ENCODE data around the gene YEATS4.

The YEATS4 gene

GRCh38 chr12:69343357-69343756 is 16.2 kb upstream of the YEATS4 start:
- DNase-seq, result no peak

DNA sequence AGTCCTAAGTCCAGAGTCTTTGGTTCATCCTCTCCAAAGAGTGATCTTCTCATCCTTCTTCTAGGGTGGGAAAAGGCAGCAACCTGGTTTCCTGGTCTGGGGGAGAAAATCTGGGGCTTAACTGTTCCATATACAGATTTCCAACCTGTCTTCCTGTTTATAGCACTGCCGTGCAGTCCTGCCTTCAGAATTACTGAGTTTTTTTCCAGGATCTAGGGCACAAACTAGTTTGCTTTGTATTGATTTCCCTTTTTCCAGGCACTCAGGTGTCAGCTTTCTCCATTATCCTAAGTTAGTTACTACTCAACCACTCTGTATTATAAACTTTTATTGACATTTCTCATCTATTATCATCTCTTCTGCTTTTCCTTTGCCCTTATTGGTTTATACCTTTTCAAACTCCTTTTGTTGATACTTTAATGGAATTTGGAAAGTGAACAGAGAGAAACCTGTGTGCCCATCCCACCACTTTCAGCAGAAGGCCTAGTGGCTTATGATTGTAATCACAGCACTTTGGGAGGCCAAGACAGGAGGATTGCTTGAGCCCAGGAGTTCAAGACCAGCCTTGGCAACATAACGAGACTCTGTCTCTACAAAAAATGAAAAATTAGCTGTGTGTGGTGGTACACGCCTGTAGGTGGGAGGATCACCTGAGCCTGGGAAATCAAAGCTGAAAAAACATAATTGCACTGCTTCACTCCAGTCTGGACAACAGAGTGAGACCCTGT is 15.5 kb upstream of the YEATS4 start:
- DNase-seq, result no peak

GRCh38 chr12:69345077-69345476 is 14.5 kb upstream of the YEATS4 start:
- DNase-seq, result no peak

GRCh38 chr12:69345742-69346141 is 13.8 kb upstream of the YEATS4 start:
- no peak for DNase-seq

DNA sequence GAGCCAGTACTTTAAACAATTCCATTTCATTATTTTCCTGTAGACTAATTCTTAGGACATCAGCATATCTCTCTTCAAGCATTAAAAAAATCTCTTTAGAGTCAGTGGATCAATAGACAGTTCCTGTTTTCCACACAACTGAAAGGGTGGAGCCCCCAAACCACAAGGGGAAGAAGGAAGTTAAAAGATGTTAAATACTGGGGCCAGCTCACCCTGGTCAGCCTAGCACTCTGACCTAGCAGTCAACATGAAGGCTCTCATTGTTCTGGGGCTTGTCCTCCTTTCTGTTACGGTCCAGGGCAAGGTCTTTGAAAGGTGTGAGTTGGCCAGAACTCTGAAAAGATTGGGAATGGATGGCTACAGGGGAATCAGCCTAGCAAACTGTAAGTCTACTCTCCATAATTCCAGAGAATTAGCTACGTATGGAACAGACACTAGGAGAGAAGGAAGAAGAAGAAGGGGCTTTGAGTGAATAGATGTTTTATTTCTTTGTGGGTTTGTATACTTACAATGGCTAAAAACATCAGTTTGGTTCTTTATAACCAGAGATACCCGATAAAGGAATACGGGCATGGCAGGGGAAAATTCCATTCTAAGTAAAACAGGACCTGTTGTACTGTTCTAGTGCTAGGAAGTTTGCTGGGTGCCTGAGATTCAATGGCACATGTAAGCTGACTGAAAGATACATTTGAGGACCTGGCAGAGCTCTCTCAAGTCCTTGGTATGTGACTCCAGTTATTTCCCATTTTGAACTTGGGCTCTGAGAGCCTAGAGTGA is 11.2 kb upstream of the YEATS4 start, which contains the start of gene LYZ:
LYZ (plus strand) TSS at position 220 of the 777 bp plus-strand sequence; CDS start at position 248, 28 bp downstream.
- no peak for DNase-seq

GRCh38 chr12:69350002-69350626 is 9.4 kb upstream of the YEATS4 start:
- no peak for DNase-seq

GRCh38 chr12:69350777-69351176 is 8.8 kb upstream of the YEATS4 start:
- no peak for DNase-seq

DNA sequence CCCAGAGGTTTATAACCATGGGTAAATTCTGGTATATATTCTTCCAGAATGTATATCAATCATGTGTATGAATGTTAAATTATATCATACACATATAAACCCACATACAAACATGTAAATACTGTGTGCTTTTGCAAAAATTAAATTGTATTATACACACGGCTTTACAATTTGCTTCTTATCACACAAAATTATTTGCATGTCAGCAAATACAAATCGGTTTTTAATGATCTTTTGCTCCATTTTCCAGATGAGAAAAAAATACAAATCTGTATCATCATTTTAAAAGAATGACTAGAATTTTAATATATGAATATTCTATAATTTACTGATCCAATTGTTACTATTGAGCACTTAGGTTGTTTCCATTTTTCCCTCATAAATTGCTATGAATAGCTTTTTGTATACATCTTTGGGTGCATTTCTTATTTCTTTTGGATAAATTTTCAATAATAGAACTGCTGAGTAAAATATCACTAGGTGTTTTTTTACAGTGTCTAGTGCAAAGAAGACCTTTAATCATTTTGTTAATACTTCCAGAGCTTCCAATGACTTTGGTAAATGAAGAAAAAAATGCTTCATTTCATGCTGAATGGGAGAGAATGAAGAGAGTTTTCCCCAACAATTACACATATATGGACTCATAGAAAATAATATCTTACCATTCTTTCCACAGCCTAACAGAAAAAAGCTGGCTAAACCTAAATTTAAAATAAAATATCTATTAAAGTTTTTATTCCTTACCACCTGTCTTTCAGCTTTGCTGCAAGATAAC is 7.9 kb upstream of the YEATS4 start:
- no peak for DNase-seq

GRCh38 chr12:69352904-69353303 is 6.6 kb upstream of the YEATS4 start:
- no peak for DNase-seq

GRCh38 chr12:69354172-69354555 is 5.4 kb upstream of the YEATS4 start:
- no peak for DNase-seq

DNA sequence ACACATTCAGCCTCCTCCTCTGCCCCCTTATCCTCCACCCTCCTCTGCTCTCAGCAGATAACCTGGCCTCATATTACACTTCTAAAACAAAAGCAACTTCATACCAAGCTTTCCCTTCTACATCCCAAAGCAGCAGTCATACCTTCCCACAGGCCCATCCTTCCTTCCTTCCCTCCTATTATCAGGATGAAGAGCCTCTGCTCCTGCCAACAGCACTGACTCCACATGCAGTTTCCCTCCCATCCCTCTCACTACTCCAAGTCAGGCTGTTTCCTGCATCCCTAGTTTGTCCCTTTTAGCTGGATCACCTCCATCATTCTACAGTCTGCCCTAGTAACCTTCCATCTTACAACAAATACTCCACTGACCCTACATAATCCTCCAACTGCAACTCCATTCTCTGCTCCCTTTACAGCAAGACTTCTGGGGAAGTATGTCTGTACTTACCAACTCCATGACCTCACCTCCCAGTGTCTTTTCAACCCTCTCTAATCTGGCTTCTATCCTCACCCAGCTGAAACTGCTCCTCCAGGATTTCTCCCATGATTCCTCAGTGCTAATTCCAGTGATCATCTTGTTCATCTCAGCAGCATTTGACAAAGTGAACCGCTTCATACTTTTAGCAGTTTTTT is 4.9 kb upstream of the YEATS4 start:
- DNase-seq, result no peak

GRCh38 chr12:69355363-69356028 is 4.0 kb upstream of the YEATS4 start:
- no peak for DNase-seq

GRCh38 chr12:69360348-69360672 is 767 bp downstream of the YEATS4 start:
- DNase-seq, result no peak

- DNase-seq, result no peak
Measured at GRCh38 chr12:69366796-69367195, 7.3 kb downstream of the YEATS4 start.

DNA sequence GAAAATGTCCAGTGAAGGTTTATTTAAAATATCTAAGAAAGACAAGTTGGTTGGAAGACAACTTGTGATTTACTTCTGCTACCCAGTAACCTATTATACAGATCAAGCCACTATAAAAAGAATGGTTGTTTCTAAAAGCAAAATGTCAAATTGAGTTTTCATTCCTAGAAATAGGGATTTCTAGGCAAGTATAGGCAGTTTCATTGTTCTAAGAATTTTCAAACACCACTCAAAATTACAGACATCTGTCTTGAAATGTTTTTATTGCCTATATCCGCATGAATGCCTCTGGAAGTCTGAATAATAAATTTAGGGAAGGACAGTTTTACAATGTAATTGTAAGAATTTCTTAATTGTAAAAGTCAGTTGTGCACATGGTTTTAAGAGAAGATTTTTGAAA is 8.6 kb downstream of the YEATS4 start:
- no peak for DNase-seq

DNA sequence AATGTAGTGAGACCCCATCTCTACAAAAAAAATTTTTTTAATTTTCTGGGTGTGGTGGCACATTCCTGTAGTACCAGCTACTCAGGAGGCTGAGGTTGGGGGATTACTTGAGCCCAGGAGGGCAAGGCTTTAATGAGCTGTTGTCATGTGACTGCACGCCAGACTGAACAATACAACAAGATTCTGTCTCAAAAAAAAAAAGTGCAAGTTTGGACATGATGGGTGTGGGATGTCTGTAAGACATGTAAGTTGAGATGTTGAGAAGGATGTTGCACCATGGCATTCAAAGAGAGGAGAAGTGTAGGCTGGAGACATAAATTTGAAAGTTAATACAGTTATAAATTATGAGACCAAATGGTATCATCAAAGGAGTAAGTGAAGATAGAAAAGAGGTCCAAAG is 23.5 kb downstream of the YEATS4 start:
- DNase-seq, result no peak

DNA sequence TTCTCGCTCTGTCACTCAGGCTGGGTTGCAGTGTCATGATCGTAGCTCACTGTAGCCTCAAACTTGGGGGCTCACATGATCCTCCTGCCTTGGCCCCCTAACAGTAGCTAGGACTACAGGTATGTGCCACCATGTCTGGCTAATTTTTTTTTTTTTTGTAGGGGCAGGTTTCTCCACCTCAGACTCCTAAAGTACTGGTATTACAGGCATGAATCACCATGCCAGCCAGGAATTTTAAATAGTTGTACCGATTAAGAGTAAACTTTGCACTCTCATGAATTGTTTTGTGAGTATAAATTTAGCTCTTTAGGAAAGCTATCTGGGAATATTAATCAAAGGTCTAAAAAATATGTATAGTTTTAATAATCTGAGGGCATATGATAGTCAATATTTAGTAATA is 25.5 kb downstream of the YEATS4 start:
- no peak for DNase-seq

DNA sequence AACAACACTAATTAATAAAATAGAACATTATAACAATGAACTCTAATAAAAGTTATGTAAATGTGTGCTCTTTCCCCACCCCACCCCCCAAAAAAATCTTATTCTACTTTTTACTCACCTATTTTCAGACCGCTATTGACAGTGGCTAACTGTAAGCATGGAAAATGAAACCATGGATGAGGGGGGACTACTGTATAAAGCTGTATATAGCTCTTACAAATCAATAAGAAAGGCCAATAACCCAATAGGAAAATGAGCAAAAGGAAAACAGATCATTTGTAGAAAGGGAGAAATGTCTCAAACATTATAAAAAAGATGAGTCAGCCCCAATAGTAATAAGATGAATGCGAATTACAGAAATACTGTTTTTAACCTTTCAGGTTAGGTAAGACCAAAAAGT is 27.4 kb downstream of the YEATS4 start:
- peak; percentile 24 for DNase-seq

- DNase-seq, result no peak
Measured at GRCh38 chr12:69388371-69388770, 28.8 kb downstream of the YEATS4 start.

- DNase-seq, result no peak
Measured at GRCh38 chr12:69389831-69390230, 30.3 kb downstream of the YEATS4 start.

- peak; percentile 30 for DNase-seq
Measured at GRCh38 chr12:69392179-69392928, 32.8 kb downstream of the YEATS4 start.
